HEK293 (cell line): ENCODE data around the gene RPTN.
A peak's percentile ranks its signal among the peaks of the same experiment; 100 is the strongest.

ENCODE experiments used
- BCL11A ChIP-seq: fragments of 450-650 bp; formaldehyde crosslinking; IDR thresholded peaks from 2 replicates; pipeline ENCODE4 v1.5.1; 2016; ENCODE audit warnings: low read depth, missing biosample characterization, missing genetic modification characterization
- ELK4 ChIP-seq: IDR thresholded peaks from 2 replicates; pipeline ENCODE4 v1.6.1; 2011; ENCODE audit warnings: mild to moderate bottlenecking, low read depth, low read length, borderline replicate concordance
- HIC1 ChIP-seq: fragments of 450-650 bp; formaldehyde crosslinking; IDR thresholded peaks from 2 replicates; pipeline ENCODE4 v1.5.1; 2016; ENCODE audit warnings: missing biosample characterization, missing genetic modification characterization
- SALL2 ChIP-seq: fragments of 450-650 bp; formaldehyde crosslinking; IDR thresholded peaks from 2 replicates; pipeline ENCODE4 v1.5.0; 2017; ENCODE audit warnings: missing biosample characterization, mild to moderate bottlenecking, missing genetic modification characterization, borderline replicate concordance
- SCRT2 ChIP-seq: fragments of 450-650 bp; formaldehyde crosslinking; IDR thresholded peaks from 2 replicates; pipeline ENCODE4 v1.5.1; 2016; ENCODE audit warnings: missing biosample characterization, missing genetic modification characterization
- SP2 ChIP-seq: fragments of 450-650 bp; formaldehyde crosslinking; IDR thresholded peaks from 2 replicates; pipeline ENCODE4 v1.5.1; 2016; ENCODE audit warnings: missing biosample characterization, missing genetic modification characterization
- SP7 ChIP-seq: fragments of 450-650 bp; formaldehyde crosslinking; IDR thresholded peaks from 2 replicates; pipeline ENCODE4 v1.5.1; 2016; ENCODE audit warnings: missing biosample characterization, missing genetic modification characterization
- ZBTB48 ChIP-seq: fragments of 450-650 bp; formaldehyde crosslinking; IDR thresholded peaks from 2 replicates; pipeline ENCODE4 v1.5.1; 2016; ENCODE audit warnings: missing biosample characterization, missing genetic modification characterization
- ZNF140 ChIP-seq: fragments of 450-650 bp; formaldehyde crosslinking; IDR thresholded peaks from 2 replicates; pipeline ENCODE4 v1.5.1; 2016; ENCODE audit warnings: missing biosample characterization, missing genetic modification characterization
- ZNF175 ChIP-seq: fragments of 450-650 bp; formaldehyde crosslinking; IDR thresholded peaks from 2 replicates; pipeline ENCODE4 v1.5.1; 2016; ENCODE audit warnings: missing biosample characterization, missing genetic modification characterization
- ZNF19 ChIP-seq: fragments of 450-650 bp; formaldehyde crosslinking; IDR thresholded peaks from 2 replicates; pipeline ENCODE4; 2016; ENCODE audit warnings: missing biosample characterization, missing genetic modification characterization, low read depth
- ZNF2 ChIP-seq: fragments of 450-650 bp; formaldehyde crosslinking; IDR thresholded peaks from 2 replicates; pipeline ENCODE4 v1.5.1; 2016; ENCODE audit warnings: missing biosample characterization, missing genetic modification characterization
- ZNF266 ChIP-seq: fragments of 450-650 bp; formaldehyde crosslinking; IDR thresholded peaks from 2 replicates; pipeline ENCODE4 v1.5.1; 2016; ENCODE audit warnings: missing biosample characterization, missing genetic modification characterization, low read depth
- ZNF280C ChIP-seq: fragments of 450-650 bp; formaldehyde crosslinking; IDR thresholded peaks from 2 replicates; pipeline ENCODE4 v1.5.1; 2016; ENCODE audit warnings: missing biosample characterization, missing genetic modification characterization
- ZNF335 ChIP-seq: fragments of 450-650 bp; formaldehyde crosslinking; conservative IDR thresholded peaks from 2 replicates; pipeline ENCODE4 v1.5.1; 2016; ENCODE audit warnings: missing biosample characterization, missing genetic modification characterization
- ZNF350 ChIP-seq: fragments of 450-650 bp; formaldehyde crosslinking; IDR thresholded peaks from 2 replicates; pipeline ENCODE4 v1.5.0; 2017; ENCODE audit warnings: missing biosample characterization, mild to moderate bottlenecking, missing genetic modification characterization
- ZNF366 ChIP-seq: fragments of 450-650 bp; formaldehyde crosslinking; conservative IDR thresholded peaks from 2 replicates; pipeline ENCODE4 v1.5.1; 2016; ENCODE audit warnings: missing biosample characterization, missing genetic modification characterization
- ZNF391 ChIP-seq: fragments of 450-650 bp; formaldehyde crosslinking; IDR thresholded peaks from 2 replicates; pipeline ENCODE4 v1.5.1; 2016; ENCODE audit warnings: low read depth, missing biosample characterization, missing genetic modification characterization, borderline replicate concordance
- ZNF394 ChIP-seq: fragments of 450-650 bp; formaldehyde crosslinking; IDR thresholded peaks from 2 replicates; pipeline ENCODE4 v1.5.1; 2016; ENCODE audit warnings: missing biosample characterization, missing genetic modification characterization, mild to moderate bottlenecking, moderate library complexity, borderline replicate concordance
- ZNF473 ChIP-seq: fragments of 450-650 bp; formaldehyde crosslinking; IDR thresholded peaks from 2 replicates; pipeline ENCODE4 v1.5.1; 2017; ENCODE audit warnings: missing biosample characterization, missing genetic modification characterization
- ZNF513 ChIP-seq: fragments of 450-650 bp; IDR thresholded peaks from 2 replicates; pipeline ENCODE4 v1.5.1; 2018; ENCODE audit warnings: missing biosample characterization, missing genetic modification characterization
- ZNF518A ChIP-seq: fragments of 450-650 bp; formaldehyde crosslinking; conservative IDR thresholded peaks from 2 replicates; pipeline ENCODE4 v1.5.1; 2016; ENCODE audit warnings: low read depth, missing biosample characterization, missing genetic modification characterization
- ZNF610 ChIP-seq: fragments of 450-650 bp; formaldehyde crosslinking; IDR thresholded peaks from 2 replicates; pipeline ENCODE4 v1.5.1; 2016; ENCODE audit warnings: missing biosample characterization, missing genetic modification characterization, borderline replicate concordance
- ZNF664 ChIP-seq: fragments of 450-650 bp; formaldehyde crosslinking; IDR thresholded peaks from 2 replicates; pipeline ENCODE4 v1.5.1; 2016; ENCODE audit warnings: missing biosample characterization, missing genetic modification characterization
- ZNF785 ChIP-seq: fragments of 450-650 bp; formaldehyde crosslinking; IDR thresholded peaks from 2 replicates; pipeline ENCODE4 v1.5.1; 2016; ENCODE audit warnings: missing biosample characterization, missing genetic modification characterization
- ZSCAN5A ChIP-seq: fragments of 450-650 bp; formaldehyde crosslinking; IDR thresholded peaks from 2 replicates; pipeline ENCODE4 v1.5.1; 2016; ENCODE audit warnings: missing biosample characterization, missing genetic modification characterization

RPTN gene

GRCh38 chr1:152110860-152111514, 48.0 kb downstream of the RPTN start (continued):
- TF ChIP-seq HIC1 (tag by site-specific recombination) = no peak
- TF ChIP-seq ZNF473 (tag by site-specific recombination) = no peak
- no peak for TF ChIP-seq ZSCAN5A (tag by site-specific recombination)
- no peak; the same call in 1 of the 2 replicates for TF ChIP-seq BCL11A (tag by site-specific recombination)
- no peak for TF ChIP-seq ZBTB48 (tag by site-specific recombination)
- TF ChIP-seq SALL2 = no peak
- no peak for TF ChIP-seq ZNF518A (tag by site-specific recombination)
- TF ChIP-seq ZNF335 (tag by site-specific recombination) = peak; percentile 63; the same call in 1 of the 2 replicates
- peak; percentile 18 for TF ChIP-seq SP2 (tag by site-specific recombination)
- TF ChIP-seq SCRT2 = no peak
- no peak for TF ChIP-seq ZNF266
- TF ChIP-seq ZNF785 (tag by site-specific recombination) = no peak
- peak; percentile 76; the same call in 1 of the 2 replicates for TF ChIP-seq ZNF394 (tag by site-specific recombination)
- TF ChIP-seq ZNF2 = no peak
- TF ChIP-seq ZNF610 = no peak
- TF ChIP-seq ZNF513 (tag by site-specific recombination) = peak; percentile 59; the same call in 1 of the 2 replicates
- no peak for TF ChIP-seq ZNF350 (tag by site-specific recombination)
- TF ChIP-seq ELK4 = no peak
- no peak for TF ChIP-seq ZNF664
- no peak for TF ChIP-seq ZNF19 (tag by site-specific recombination)
- TF ChIP-seq ZNF391 (tag by site-specific recombination) = no peak
- TF ChIP-seq ZNF366 (tag by site-specific recombination) = peak; percentile 50
- no peak for TF ChIP-seq ZNF280C (tag by site-specific recombination)
- no peak for TF ChIP-seq ZNF175 (tag by site-specific recombination)
- no peak for TF ChIP-seq SP7 (tag by site-specific recombination)
- no peak for TF ChIP-seq ZNF140 (tag by site-specific recombination)
